K562 (cell line): Measurements from ENCODE around the gene MRPS30. TPM values are rescaled to one million over a fixed set of nuclear protein-coding genes. Genes with fewer than 3 reads are reported as not detected.

Experiments
- CEBPB ChIP-seq: fragments of 450-650 bp; IDR thresholded peaks from 2 replicates; pipeline ENCODE4 v1.6.1; 2016; ENCODE audit warnings: missing genetic modification characterization, missing compliant biosample characterization
- CEBPZ ChIP-seq: fragments of 150-350 bp; IDR thresholded peaks from 2 replicates; pipeline ENCODE4 v1.6.1; 2014; ENCODE audit warnings: low read depth, mild to moderate bottlenecking, low read length, borderline replicate concordance
- CHD7 ChIP-seq: fragments of 200-600 bp; sonication (generic); IDR thresholded peaks from one replicate; pipeline ENCODE4 v1.6.1; 2012; ENCODE audit warnings: mild to moderate bottlenecking, low read depth, low read length, inconsistent platforms
- CXXC5 ChIP-seq: fragments of 250-450 bp; sonication (Bioruptor Pico); IDR thresholded peaks from 2 replicates; pipeline ENCODE4 v1.8.0; 2022; ENCODE audit warnings: inconsistent platforms, mild to moderate bottlenecking, moderate library complexity
- GATAD2A ChIP-seq: fragments of 450-650 bp; IDR thresholded peaks from 2 replicates; pipeline ENCODE4 v1.6.1; 2017
- HNRNPH1 ChIP-seq: fragments of 200-400 bp; formaldehyde crosslinking; optimal IDR thresholded peaks from 2 replicates; pipeline ENCODE3; 2017; ENCODE audit warnings: low read depth, mild to moderate bottlenecking, low read length, moderate library complexity
- MTA3 ChIP-seq: fragments of 450-650 bp; formaldehyde crosslinking; IDR thresholded peaks from 2 replicates; pipeline ENCODE4 v1.6.1; 2017; ENCODE audit warnings: mild to moderate bottlenecking, borderline replicate concordance
- PTBP1 ChIP-seq: fragments of 200-400 bp; formaldehyde crosslinking; IDR thresholded peaks from 2 replicates; pipeline ENCODE4 v1.6.1; 2017; ENCODE audit warnings: low read depth, low read length
- SRSF1 ChIP-seq: fragments of 200-400 bp; formaldehyde crosslinking; IDR thresholded peaks from 2 replicates; pipeline ENCODE4 v1.6.1; 2017; ENCODE audit warnings: mild to moderate bottlenecking, low read depth, low read length, moderate library complexity
- ZFP91 ChIP-seq: sonication (generic); formaldehyde crosslinking; IDR thresholded peaks from 2 replicates; pipeline ENCODE4 v1.8.0; 2022; ENCODE audit warnings: mild to moderate bottlenecking, missing genetic modification reagents
- ZNF785 ChIP-seq: fragments of 250-450 bp; sonication (Bioruptor Pico); IDR thresholded peaks from 2 replicates; pipeline ENCODE4 v1.4.0; 2020; ENCODE audit warnings: mild to moderate bottlenecking
- polyA plus RNA-seq, 8 experiments: library from polyadenylated mRNA; depleted of rRNA in 4 of 8; stranded (reverse) in 5 of 8; unstranded in 3 of 8; fragments of >200 nt; fragmentation: Nextera tagmentation in 2 of 8; fragmentation: Illumina TruSeq in 1 of 8; extraction: Ambion mirVana in 2 of 8; extraction: Trizol in 1 of 8; gene quantifications; 2 replicates each; pipeline versions ENCODE4 v1.2.1 to v1.2.3, GENCODE V29; 2011 to 2014; ENCODE audit warnings: inconsistent platforms in 1 of 8, missing spikeins in 1 of 8
- total RNA-seq, 7 experiments: library from RNA; depleted of rRNA in 6 of 7; stranded (reverse); fragments of >200 nt in 6 of 7; fragmentation: Illumina TruSeq in 2 of 7; extraction: Trizol in 2 of 7; gene quantifications; 2 replicates each; pipeline versions ENCODE4 v1.2.1 to v1.2.3, GENCODE V29; 2011 to 2021; ENCODE audit warnings: low replicate concordance in 1 of 7

Gene MRPS30
- total and polyA plus RNA-seq, 9 of the 15 experiments (the other 6 are each of a cell fraction or from before 2014, with no cell fraction given): 24.3 to 145 (median 114) TPM

GRCh38 chr5:44808435-44809214, at the start of gene MRPS30 (continued):
- no peak for TF ChIP-seq CHD7
- TF ChIP-seq GATAD2A: no peak
- TF ChIP-seq CXXC5 (CRISPR knock-in tag): peak; percentile 66; the same call in 1 of the 2 replicates
- TF ChIP-seq PTBP1: no peak
- TF ChIP-seq MTA3: 0 out of 2 replicates have a peak, but pooled peaks have one; percentile 70
- no peak for TF ChIP-seq ZFP91
- TF ChIP-seq ZNF785 (CRISPR knock-in tag): no peak
- TF ChIP-seq CEBPB (tag): peak; percentile 99
- no peak for TF ChIP-seq SRSF1
- no peak for TF ChIP-seq CEBPZ
- TF ChIP-seq HNRNPH1: no peak
